Astrocyte of the spinal cord (primary cell): ENCODE measurements around the gene MSN.

ENCODE experiments used
- DNase-seq: peaks from one replicate; pipeline ENCODE4 v3.0.0; 2011; ENCODE audit warnings: low read depth, low spot score
- H3K4me3 ChIP-seq: 2 replicates; pipeline ENCODE4 v1.5.1; 2011; ENCODE audit warnings: low read depth, mild to moderate bottlenecking, low read length, moderate library complexity
- in situ Hi-C: cut with HindIII; loops from 2 replicates; pipeline ENCODE4 v1.10.0; 2017; ENCODE audit warnings: low sequenced_read_pairs
- TF ChIP-seq, protein P1 (sequence below): IDR thresholded peaks from 2 replicates; pipeline ENCODE4 v1.5.1; 2012; ENCODE audit warnings: low read depth, mild to moderate bottlenecking, low read length, inconsistent platforms

MSN gene

GRCh38 chrX:65707151-65707550 lies 39.7 kb downstream of the MSN start:
- no peak overlapping the region for H3K4me3 ChIP-seq
- TF ChIP-seq, protein P1, sequence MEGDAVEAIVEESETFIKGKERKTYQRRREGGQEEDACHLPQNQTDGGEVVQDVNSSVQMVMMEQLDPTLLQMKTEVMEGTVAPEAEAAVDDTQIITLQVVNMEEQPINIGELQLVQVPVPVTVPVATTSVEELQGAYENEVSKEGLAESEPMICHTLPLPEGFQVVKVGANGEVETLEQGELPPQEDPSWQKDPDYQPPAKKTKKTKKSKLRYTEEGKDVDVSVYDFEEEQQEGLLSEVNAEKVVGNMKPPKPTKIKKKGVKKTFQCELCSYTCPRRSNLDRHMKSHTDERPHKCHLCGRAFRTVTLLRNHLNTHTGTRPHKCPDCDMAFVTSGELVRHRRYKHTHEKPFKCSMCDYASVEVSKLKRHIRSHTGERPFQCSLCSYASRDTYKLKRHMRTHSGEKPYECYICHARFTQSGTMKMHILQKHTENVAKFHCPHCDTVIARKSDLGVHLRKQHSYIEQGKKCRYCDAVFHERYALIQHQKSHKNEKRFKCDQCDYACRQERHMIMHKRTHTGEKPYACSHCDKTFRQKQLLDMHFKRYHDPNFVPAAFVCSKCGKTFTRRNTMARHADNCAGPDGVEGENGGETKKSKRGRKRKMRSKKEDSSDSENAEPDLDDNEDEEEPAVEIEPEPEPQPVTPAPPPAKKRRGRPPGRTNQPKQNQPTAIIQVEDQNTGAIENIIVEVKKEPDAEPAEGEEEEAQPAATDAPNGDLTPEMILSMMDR, result no peak
- DNase-seq, result no peak
- in situ Hi-C loops, result no loop called here

DNA sequence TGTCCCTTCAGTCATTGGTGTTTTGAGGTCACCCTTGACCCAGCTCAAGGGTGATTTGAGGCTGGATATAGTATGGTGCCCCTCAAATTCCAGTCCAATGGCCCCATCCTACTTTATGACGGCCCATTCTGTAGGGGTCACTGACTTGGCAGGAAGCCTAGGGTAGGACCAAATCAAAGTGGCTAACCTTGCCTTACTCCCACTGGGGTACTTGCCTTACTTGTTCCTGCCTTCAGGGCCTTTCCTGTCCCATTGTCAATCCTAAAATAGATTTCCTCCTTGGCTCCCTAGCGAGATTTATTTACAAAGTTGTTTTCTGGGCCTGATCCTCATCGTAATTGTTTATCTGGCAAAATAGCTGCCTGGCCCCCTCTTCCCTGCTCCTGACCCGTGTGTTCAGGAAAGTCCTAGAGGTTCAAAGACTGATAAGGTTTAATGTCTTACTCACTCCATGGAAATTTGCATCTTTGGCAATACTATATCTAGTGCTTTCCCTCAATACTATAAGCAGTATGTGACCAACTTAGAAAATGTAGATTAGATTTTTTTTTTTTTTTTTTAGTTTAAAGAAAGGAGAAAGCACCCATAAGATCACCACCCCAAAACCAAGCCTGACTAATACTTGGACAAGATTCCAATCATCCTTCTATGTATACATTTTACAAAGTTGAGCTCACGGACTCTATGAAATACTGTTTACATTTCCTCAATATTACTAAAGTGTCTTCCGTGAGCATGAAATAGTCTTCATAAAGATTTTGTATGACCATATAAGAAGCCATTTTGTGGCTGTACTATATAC lies 44.8 kb downstream of the MSN start:
- no peak for DNase-seq
- TF ChIP-seq, protein P1, result no peak
- H3K4me3 ChIP-seq, result no peak overlapping the region
- in situ Hi-C loops, result no loop called here

DNA sequence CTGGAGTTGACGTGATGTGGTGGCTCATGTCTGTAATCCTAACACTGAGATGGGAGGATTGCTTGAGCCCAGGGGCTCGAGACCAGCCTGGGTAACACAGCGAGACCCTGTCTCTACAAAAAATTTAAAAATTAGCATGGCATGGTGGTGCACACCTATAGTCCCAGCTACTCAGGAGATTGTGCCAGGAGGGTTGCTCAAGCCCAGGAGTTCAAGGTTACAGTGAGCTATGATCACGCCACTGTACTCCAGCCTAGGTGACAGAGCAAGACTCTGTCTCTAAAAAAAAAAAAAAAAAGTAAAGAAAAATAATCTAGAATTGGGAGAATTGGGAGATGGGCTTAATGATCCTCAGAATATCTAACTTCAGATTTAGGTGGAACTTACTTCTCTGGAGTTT lies 51.1 kb downstream of the MSN start:
- TF ChIP-seq, protein P1, result no peak
- in situ Hi-C loops, result no loop called here
- DNase-seq, result no peak
- H3K4me3 ChIP-seq, result no peak overlapping the region

- no peak for DNase-seq
- in situ Hi-C loops, result no loop called here
- TF ChIP-seq, protein P1, result no peak
Measured at GRCh38 chrX:65720381-65720964, 53.0 kb downstream of the MSN start.

GRCh38 chrX:65723706-65724105 lies 56.3 kb downstream of the MSN start:
- H3K4me3 ChIP-seq, result no peak overlapping the region
- peak; percentile 16 for DNase-seq
- TF ChIP-seq, protein P1, result no peak
- in situ Hi-C loops, result no loop called here

More at GRCh38 chrX:65720381-65720964, 53.0 kb downstream of the MSN start:
- H3K4me3 ChIP-seq, result no peak overlapping the region

- TF ChIP-seq, protein P1, result no peak
- in situ Hi-C loops, result no loop called here
- no peak for DNase-seq
- no peak overlapping the region for H3K4me3 ChIP-seq
Measured at GRCh38 chrX:65726715-65727114, 59.3 kb downstream of the MSN start.
